ENCODE results near the gene CLEC3B. TPM values are rescaled to one million over a fixed set of nuclear protein-coding genes. Genes with fewer than 3 reads are reported as not detected.

Gene CLEC3B
- total and polyA plus RNA-seq, 2 of the 8 experiments (the other 6 are each of a cell fraction or from before 2014, with no cell fraction given) = 0.32 TPM; not detected in 1

DNA sequence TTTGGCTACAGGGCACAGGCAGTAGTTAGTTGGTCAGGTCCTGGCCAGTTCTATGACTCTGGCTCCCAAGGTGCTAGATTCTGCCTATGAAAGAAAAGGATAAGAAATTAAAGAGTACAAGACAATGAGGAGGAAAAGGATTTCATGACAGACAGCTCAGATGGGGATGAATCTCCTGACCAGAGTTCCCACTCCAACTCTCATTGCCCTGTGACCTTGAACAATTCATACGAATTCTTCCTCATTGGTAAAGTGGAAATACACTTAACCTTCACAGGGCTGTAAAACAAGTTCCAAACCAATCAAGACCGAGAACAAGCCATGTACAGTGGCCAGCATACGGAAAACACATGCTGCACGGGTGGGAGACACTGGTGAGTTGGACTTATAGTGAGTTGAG, 23.7 kb downstream of the CLEC3B start:
- no peaks in the 10 kb centered on the region for H3K79me1 ChIP-seq (ENCODE audit: low read depth, low read length)
- ChIA-PET POLR2A (ENCODE audit: partially characterized antibody) (interaction anchor here (1.4 kb wide), 1 partner anchor 9 kb away, joined by 3 read pairs; no protein-coding TSS in a partner anchor), CTCF (ENCODE audit: partially characterized antibody) (interaction anchor here (0.7 to 14.6 kb wide), 2 partner anchors 10 to 179 kb away, joined by 3 to 263 read pairs; no protein-coding TSS in a partner anchor)
- H4K8ac ChIP-seq (ENCODE audit: extremely low read depth, insufficient read depth, low read length) = no peak overlapping the region
- no peak overlapping the region for H2BK15ac ChIP-seq (ENCODE audit: low read length)
- H2BK5ac ChIP-seq (ENCODE audit: low read depth, low read length) = no peak overlapping the region
- H2BK20ac ChIP-seq (ENCODE audit: low read length) = no peak overlapping the region
- H3K4ac ChIP-seq (replicated peaks; ENCODE audit: insufficient read length, low read depth, low read length) = no peak overlapping the region
- H3K9ac ChIP-seq (replicated peaks in 1 of 4; ENCODE audit: extremely low read depth in 1 of 4, low read depth in 3 of 4, low read length in 3 of 4) = no peak overlapping the region
- no peak overlapping the region for H3K14ac ChIP-seq (ENCODE audit: insufficient read length)
- H3K23me2 ChIP-seq (ENCODE audit: low read depth, low read length) = no peaks in the 10 kb centered on the region; the same call in 1 of the 2 replicates
- no peak overlapping the region for H2AK5ac ChIP-seq (ENCODE audit: low read depth, low read length)
- H3K56ac ChIP-seq (replicated peaks; ENCODE audit: insufficient read length, low read depth, low read length) = no peak overlapping the region
- DNase-seq (ENCODE audit: low read depth in 1 of 2, low spot score in 2 of 2) = no peak
- no peaks in the 10 kb centered on the region for H4K20me1 ChIP-seq (replicated peaks in 1 of 2; ENCODE audit: control insufficient read depth in 1 of 2, insufficient read depth in 2 of 2, low read length in 2 of 2)
- H2BK12ac ChIP-seq (ENCODE audit: low read depth, low read length) = no peak overlapping the region
- 86% methylated on average over 4 of the region's 4 CpGs; no CpG with 5 or more reads in 1 of the 2 experiments for WGBS, 2 experiments (ENCODE audit: extremely low coverage in 1 of 2, insufficient coverage in 1 of 2, insufficient read length in 1 of 2, insufficient replicate concordance in 2 of 2, low coverage in 1 of 2, low lambda C conversion rate in 2 of 2, missing lambda C conversion rate in 1 of 2)
- H3K79me2 ChIP-seq (ENCODE audit: control insufficient read depth in 1 of 2, insufficient read depth in 2 of 2, low read length in 2 of 2) = no peaks in the 10 kb centered on the region
- peaks cover 0 to 4% (median 0%) of the 10 kb centered on the region in 4 experiments; a peak in 4 of 7 replicates for H3K27me3 ChIP-seq (replicated peaks in 1 of 4; ENCODE audit: control insufficient read depth in 3 of 4, extremely low read depth in 1 of 4, insufficient read depth in 3 of 4, low read length in 3 of 4)
- no peak overlapping the region for H3K4me2 ChIP-seq (ENCODE audit: insufficient read depth in 1 of 2, low read depth in 2 of 2, low read length in 2 of 2)
- H3K23ac ChIP-seq (ENCODE audit: insufficient read length) = no peak overlapping the region
- H4K5ac ChIP-seq (ENCODE audit: insufficient read length, low read depth, low read length) = no peak overlapping the region
- no peak overlapping the region for H2AFZ ChIP-seq (ENCODE audit: low read length)
- no peaks in the 10 kb centered on the region for H3K4me1 ChIP-seq (replicated peaks in 1 of 4; ENCODE audit: control insufficient read depth in 3 of 4, insufficient read depth in 4 of 4, low read length in 3 of 4)
- no peak overlapping the region for H2BK120ac ChIP-seq (replicated peaks; ENCODE audit: low read depth, low read length)
- H3K27ac ChIP-seq (ENCODE audit: low read depth, low read length) = no peak overlapping the region
- no peak overlapping the region for H3K4me3 ChIP-seq (ENCODE audit: extremely low read depth in 1 of 4, insufficient read depth in 2 of 4, low read depth in 3 of 4, low read length in 4 of 4)
- no peak overlapping the region for H4K91ac ChIP-seq (replicated peaks; ENCODE audit: insufficient read length, low read length)
- no peak overlapping the region for H3K18ac ChIP-seq (ENCODE audit: extremely low read depth, low read length)
- FAIRE-seq = no peak
- H3K36me3 ChIP-seq (ENCODE audit: control insufficient read depth in 2 of 4, insufficient read depth in 4 of 4, low read length in 3 of 4) = no peaks in the 10 kb centered on the region
- H3K9me3 ChIP-seq (ENCODE audit: insufficient read depth in 2 of 2, low read depth in 1 of 2, low read length in 1 of 2) = no peaks in the 10 kb centered on the region
- TF ChIP-seq CHD2 (IDR thresholded peaks at IDR 0.05; ENCODE audit: low read length) (no peak), CBX8 (IDR thresholded peaks at IDR 0.05; ENCODE audit: borderline replicate concordance, low read depth, low read length) (no peak), SP4 (IDR thresholded peaks at IDR 0.05; ENCODE audit: low read length) (no peak), BRCA1 (IDR thresholded peaks at IDR 0.05; ENCODE audit: low read depth, low read length) (no peak), TBP (IDR thresholded peaks at IDR 0.05; ENCODE audit: low read depth, low read length) (no peak), SUZ12 (IDR thresholded peaks at IDR 0.05; ENCODE audit: low read length) (no peak), TAF1 (IDR thresholded peaks at IDR 0.05; ENCODE audit: low read depth, low read length) (no peak)
